Kidney (tissue), 14 donors: ENCODE results near the gene HSBP1L1. TPM values are rescaled to one million over a fixed set of nuclear protein-coding genes. Genes with fewer than 3 reads are reported as not detected.

Experiments
- DNase-seq, 5 donors: peaks; one replicate each; pipeline ENCODE4 v3.0.0-alpha.2; 2013 to 2020
- FAIRE-seq: peaks from 2 replicates; lab custom pipeline; 2012; peaks lifted over from hg19 to GRCh38; lab: Jason Lieb, UNC
- H3K27ac ChIP-seq, 2 donors: one replicate each; pipeline ENCODE4 v1.7.0; 2013; ENCODE audit warnings: low read depth in 2 of 2, low read length in 2 of 2, inconsistent platforms in 1 of 2
- H3K27me3 ChIP-seq: one replicate; pipeline ENCODE4 v1.7.1; 2013; ENCODE audit warnings: low read length, inconsistent platforms; ENCODE audit not compliant: control insufficient read depth, insufficient read depth
- H3K36me3 ChIP-seq, 3 donors: one replicate each; pipeline versions ENCODE4 v1.7.0 to v1.7.1; 2013; ENCODE audit warnings: low read length in 3 of 3, control low read depth in 1 of 3, inconsistent platforms in 1 of 3; ENCODE audit not compliant: insufficient read depth in 3 of 3, control insufficient read depth in 2 of 3
- H3K4me1 ChIP-seq, 3 donors: one replicate each; pipeline versions ENCODE4 v1.7.0 to v1.7.1; 2013; ENCODE audit warnings: low read length in 3 of 3, inconsistent platforms in 1 of 3, low read depth in 1 of 3; ENCODE audit not compliant: control insufficient read depth in 2 of 3, insufficient read depth in 2 of 3
- H3K4me3 ChIP-seq, 3 donors: one replicate each; pipeline versions ENCODE4 v1.7.0 to v1.8.1; 2013; ENCODE audit warnings: low read length in 3 of 3, control low read depth in 1 of 3, inconsistent platforms in 1 of 3
- H3K9ac ChIP-seq, 3 donors: one replicate each; pipeline versions ENCODE4 v1.7.0 to v1.7.1; 2013; ENCODE audit warnings: low read length in 3 of 3, control low read depth in 1 of 3, inconsistent platforms in 1 of 3
- H3K9me3 ChIP-seq, 3 donors: one replicate each; pipeline versions ENCODE4 v1.7.0 to v1.7.1; 2013; ENCODE audit warnings: low read length in 3 of 3, control low read depth in 1 of 3, inconsistent platforms in 1 of 3; ENCODE audit not compliant: control insufficient read depth in 2 of 3, insufficient read depth in 1 of 3
- CTCF ChIP-seq: IDR thresholded peaks from 3 replicates; pipeline ENCODE4 v1.5.1; 2012; ENCODE audit warnings: mild to moderate bottlenecking, moderate library complexity, borderline replicate concordance; ENCODE audit not compliant: insufficient read depth; ENCODE audit errors: extremely low read depth
- intact Hi-C: fragments of 100-400 bp; cut with DNase I; formaldehyde crosslinking; loops from one replicate; pipeline ENCODE4 v1.11.1; 2022
- polyA plus RNA-seq: library from polyadenylated mRNA; stranded (reverse); fragments of 350-450 nt; fragmentation: Illumina TruSeq; extraction: RNeasy Lipid Tissue Mini Kit (QIAGEN cat#74804); gene quantifications from one replicate; pipeline ENCODE4 v1.2.3, GENCODE V29; 2014; ENCODE audit warnings: low read depth, low replicate concordance; ENCODE audit not compliant: insufficient read depth
- total RNA-seq: library from RNA; stranded (reverse); fragmentation: NEBNext Ultra II Directional; extraction: Animal tissue kit (Norgen Biotek cat#: 25700); gene quantifications from one replicate; pipeline ENCODE4 v1.2.1, GENCODE V29; 2021
- donor health status: control.
- donor health status: control.
- donor health status: control.
- donor health status: control.
- donor health status: control.
- donor health status: DM: yes; HTN: yes; CAD: no.
- donor health status: Normal renal cell carcinoma (clear cell type).

HSBP1L1 gene
- total and polyA plus RNA-seq, 2 donors from 2014 or later: 26.0 to 43.6 TPM

- no peak for DNase-seq
- Histone ChIP-seq H3K27ac (no peak overlapping the region), H3K4me3 (no peak overlapping the region), H3K9me3 (peaks cover 0 to 21% (median 8%) of the 10 kb centered on the region in 3 donors), H3K9ac (no peak overlapping the region), H3K4me1 (peaks cover 0 to 6% (median 0%) of the 10 kb centered on the region in 3 donors), H3K36me3 (peaks cover 8 to 31% (median 15%) of the 10 kb centered on the region in 3 donors), H3K27me3 (no peaks in the 10 kb centered on the region)
- intact Hi-C loops: no loop called here
- TF ChIP-seq CTCF: no peak
- FAIRE-seq: no peak
These were observed 33.0 kb upstream of the HSBP1L1 start for GRCh38 chr18:79931475-79931874.

GRCh38 chr18:79932907-79933306 is 31.5 kb upstream of the HSBP1L1 start:
- FAIRE-seq (no peak), DNase-seq (no peak)
- Histone ChIP-seq H3K27me3 (no peaks in the 10 kb centered on the region), H3K9ac (no peak overlapping the region), H3K4me3 (no peak overlapping the region), H3K4me1 (peaks cover 0 to 6% (median 0%) of the 10 kb centered on the region in 3 donors), H3K36me3 (peaks cover 8 to 31% (median 15%) of the 10 kb centered on the region in 3 donors), H3K9me3 (peaks cover 0 to 21% (median 8%) of the 10 kb centered on the region in 3 donors), H3K27ac (no peak overlapping the region)
- intact Hi-C loops: no loop called here
- no peak for TF ChIP-seq CTCF

GRCh38 chr18:79933765-79934164 is 30.7 kb upstream of the HSBP1L1 start:
- Histone ChIP-seq H3K9me3 (peaks cover 0 to 21% (median 8%) of the 10 kb centered on the region in 3 donors), H3K36me3 (peaks cover 8 to 31% (median 12%) of the 10 kb centered on the region in 3 donors)

More at GRCh38 chr18:79933765-79934164, 30.7 kb upstream of the HSBP1L1 start:
- peak in 2 of 5 donors; percentile 21 to 26 for DNase-seq
- H3K9ac ChIP-seq: no peak overlapping the region
- H3K27me3 ChIP-seq: no peaks in the 10 kb centered on the region
- no peak for TF ChIP-seq CTCF
- no peak overlapping the region for H3K4me3 ChIP-seq
- H3K27ac ChIP-seq: no peak overlapping the region
- H3K4me1 ChIP-seq: peaks cover 0 to 6% (median 0%) of the 10 kb centered on the region in 3 donors
- FAIRE-seq: no peak
- intact Hi-C loops: no loop called here
